HG02943 (cell line): Measurements from ENCODE around the gene CHRND.

Experiments
- ATAC-seq: cut with Tn5 transposase; IDR thresholded peaks from one replicate; pipeline ENCODE4 v1.9.1; 2021; ENCODE audit warnings: mild to moderate bottlenecking, low read depth, moderate library complexity; ENCODE audit not compliant: unreplicated experiment

CHRND gene

DNA sequence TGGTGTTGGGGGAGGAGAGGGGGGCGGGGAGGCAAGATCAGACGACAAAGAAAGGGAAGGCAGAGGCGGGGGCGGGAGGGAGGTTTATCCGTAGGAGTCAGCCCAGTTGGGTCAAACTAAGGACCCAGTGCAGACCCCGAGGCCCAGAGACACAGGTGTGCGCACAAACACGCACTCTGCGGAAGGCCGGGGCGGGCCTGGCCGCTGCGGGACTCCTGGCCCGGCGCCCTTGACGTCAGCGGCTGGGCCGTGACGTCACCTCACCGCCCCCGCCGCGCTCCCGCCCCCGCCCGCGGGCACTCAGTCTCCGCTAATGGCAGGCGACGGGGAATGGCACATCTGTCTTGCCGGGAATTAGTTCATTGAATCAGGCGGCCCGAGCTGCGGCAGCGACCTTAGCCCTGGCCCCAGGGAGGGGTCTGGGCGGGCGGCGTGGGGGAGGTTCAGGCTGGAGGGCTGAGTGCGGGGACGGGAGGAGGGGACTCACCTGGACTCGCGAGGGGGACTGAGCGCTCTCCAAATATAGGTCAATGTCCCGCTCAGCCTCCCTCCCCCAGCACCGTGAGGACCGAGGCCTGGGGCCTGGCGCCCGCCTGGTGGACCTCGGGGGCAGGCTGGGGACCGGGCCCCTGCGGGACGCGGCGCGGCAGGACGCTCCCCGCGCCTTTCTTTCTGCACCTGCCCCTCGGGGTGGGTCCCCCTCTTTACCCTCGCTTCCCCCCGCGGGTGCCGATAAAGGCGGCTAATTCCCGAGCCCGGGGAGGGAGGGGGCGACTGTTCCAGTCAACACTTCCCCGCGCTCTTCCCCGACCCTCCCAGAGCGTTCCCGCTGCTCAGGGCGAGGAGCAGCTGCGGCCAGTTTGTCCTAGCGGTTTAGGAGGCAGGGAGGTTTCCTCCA is 22.8 kb upstream of the CHRND start:
- ATAC-seq: no peak

DNA sequence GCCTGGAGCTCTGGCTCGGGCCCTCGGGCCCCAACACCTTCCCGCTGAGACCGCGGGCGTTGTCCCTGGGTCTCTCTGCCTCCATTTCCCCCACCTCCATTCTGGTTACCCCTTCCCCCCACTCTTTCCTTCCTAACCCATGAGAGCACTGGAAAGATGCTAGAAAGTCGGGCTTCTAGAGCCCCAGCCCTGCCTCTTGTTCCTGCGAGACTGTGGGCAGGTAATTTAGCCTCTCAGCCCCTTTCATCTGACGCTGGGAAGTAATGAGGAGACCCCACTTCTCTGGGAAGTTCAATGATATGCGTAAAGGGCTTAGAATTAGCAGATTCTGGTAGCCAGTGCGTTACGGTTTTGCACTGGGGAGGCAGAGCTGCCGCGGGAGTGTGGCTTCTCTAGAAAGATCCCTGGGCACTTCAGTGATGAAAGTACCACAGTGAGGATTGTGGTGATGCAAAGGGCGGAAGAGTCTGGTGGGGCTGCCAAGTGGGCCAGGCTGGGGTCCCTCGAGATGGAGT is 22.1 kb upstream of the CHRND start:
- ATAC-seq: no peak

DNA sequence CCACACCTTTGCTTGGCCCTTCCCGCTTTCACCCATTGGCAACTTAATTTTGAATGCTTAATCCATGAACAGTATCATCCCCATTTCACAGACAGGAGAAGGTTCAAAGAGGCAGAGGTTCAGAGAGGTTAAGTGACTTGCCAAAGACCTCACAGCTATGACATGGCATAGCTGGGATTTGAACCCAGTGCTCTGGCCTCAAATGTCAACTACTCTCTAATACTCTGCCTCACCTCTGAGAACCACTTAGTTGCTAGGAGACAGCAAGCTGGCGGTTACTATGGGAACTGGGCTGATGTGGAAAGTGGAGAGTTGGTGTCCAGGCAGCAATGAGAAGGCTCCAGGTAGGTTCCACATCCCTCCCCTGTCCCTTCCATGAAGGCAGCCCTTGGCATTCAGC is 21.5 kb upstream of the CHRND start:
- no peak for ATAC-seq

DNA sequence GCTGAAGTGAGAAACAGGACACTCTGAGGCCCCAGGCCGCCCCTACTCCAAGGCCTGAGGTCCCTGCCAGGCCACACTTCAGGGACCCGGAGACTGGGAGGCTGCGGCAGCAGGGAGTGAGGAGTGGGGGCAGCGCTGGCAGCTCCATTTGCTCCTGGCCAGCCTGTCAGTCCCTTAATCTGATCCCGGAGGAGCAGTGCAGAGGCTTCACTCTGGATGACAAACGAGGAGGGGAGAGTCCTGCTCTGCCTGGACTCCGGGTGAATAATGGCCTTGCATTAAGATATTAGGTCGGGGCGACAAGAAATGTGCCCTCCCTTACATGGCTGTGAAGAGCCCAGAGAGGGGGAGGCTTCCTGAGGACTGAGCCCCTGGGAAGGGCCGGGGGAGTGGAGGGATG is 20.1 kb upstream of the CHRND start:
- no peak for ATAC-seq

DNA sequence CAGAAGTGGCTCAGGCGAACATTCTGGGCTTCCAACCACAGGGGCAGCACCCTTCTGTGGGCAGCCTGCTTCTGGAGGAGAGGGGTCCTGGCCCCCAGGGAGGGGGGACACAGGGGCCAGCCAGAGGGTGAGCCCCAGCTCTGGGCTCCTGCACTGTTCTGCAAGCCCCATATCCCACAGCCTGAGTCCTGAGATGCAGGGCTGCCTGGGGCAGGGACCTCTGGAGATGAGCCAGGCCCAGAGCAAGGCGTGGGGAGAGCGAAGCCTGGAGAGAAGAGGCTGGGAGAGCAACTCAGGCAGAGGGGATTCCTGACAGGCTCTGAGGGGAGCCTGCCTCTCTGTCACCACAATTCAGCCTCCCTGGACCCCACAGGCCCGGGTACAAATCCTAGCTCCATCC is 19.3 kb upstream of the CHRND start:
- no peak for ATAC-seq

DNA sequence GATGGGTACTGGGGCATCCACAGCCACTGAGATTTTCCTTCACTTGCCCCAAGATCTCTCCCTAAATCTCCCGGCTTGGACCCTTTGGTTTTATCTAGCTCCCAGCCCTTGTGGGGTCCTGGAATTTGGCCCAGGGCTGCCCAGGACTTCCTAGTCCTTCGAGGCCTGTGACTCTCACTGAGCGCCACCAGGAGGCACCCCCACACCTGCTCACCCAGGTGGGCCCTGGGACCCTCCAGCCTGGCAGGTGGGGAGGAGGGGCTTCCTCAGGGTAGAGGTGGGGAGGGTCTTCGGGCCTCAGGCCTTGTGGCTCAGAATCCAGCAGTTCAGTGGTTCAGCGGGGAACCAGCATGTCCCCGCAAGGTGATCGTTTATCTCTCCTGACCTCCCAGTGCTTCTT is 17.7 kb upstream of the CHRND start:
- ATAC-seq: no peak

DNA sequence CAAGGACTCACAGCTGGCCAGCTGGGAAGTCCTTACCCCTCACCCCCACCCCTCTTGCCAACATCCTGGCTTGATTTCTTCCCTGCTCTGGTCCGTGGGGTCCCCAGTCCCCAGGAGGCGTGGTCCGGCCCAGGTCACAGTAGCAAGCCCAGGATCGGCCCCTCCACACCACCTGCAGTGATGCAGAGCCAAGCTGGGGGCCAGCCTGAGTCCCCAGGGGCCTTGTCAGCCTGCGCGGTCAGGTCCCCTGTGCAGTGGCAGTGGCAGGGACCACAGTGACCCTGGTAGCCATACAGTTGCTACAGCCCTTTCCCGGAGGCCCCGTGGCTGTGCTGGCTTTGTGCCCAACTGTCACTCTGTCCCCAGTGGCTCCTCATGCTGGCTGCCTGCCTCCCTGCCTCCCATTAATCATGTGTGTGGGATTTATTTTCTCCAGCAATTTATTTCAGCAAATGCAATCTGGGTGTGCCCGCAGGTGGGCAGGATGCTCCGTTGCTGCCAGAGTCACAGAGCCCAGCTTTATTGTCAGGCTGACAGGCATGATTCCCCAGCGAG is 14.5 kb upstream of the CHRND start:
- ATAC-seq: no peak

DNA sequence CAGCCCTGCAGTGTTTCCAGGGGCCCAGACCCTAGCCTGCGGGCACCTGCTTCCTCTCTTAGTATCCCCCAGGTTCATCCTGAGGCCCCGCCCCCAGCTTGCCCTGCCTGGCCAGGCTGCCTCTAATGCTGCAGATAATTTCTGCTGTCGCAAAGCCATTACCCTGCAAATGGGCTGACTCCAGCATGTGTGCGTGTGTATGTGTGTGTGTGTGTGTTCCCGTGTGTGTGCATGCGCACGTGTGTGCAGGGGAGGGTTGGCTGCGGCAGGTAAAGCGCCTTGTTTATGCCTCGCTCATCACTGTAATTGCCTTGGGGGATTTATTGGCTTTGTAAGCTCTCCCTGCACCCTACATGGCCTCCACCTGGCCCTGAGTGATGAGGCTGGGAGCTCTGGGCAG is 13.4 kb upstream of the CHRND start:
- no peak for ATAC-seq

DNA sequence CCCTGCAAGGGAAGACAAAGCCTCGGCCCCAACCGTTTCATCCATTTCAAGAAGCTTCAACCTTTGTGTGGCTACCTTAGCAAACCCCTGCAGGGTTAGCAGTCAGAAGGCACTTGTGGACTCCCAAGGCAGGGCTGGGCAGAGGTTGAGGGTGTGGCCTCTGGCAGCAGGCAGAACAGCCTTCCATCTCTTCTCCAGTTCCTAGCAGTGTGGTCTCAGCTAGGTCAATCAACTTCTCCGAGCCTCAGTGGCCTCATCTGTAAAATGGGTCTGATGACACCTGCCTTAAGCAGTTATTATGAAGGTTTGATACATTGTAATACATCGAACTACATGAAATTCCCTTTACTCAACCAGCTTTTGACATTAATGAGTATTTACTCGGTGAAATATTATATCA is 12.6 kb upstream of the CHRND start:
- ATAC-seq: no peak

DNA sequence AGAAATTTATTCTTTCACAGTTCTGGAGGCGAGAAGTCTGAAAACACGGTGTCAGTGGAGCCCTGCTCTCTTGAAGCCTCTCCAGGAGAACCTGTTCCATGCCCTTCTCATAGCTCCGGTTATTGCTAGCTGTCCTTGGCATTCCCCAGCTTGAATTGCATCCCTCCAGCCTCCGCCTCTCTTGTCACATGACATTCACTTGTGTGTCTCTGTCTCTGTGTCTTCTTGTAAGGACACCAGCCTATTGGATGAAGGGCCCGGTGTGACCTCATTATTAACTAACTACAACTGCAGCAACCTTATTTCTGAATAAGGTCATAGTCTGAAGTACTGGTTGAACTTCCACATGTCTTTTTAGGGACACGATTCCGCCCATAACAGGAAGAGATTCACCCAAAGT is 10.3 kb upstream of the CHRND start:
- no peak for ATAC-seq

DNA sequence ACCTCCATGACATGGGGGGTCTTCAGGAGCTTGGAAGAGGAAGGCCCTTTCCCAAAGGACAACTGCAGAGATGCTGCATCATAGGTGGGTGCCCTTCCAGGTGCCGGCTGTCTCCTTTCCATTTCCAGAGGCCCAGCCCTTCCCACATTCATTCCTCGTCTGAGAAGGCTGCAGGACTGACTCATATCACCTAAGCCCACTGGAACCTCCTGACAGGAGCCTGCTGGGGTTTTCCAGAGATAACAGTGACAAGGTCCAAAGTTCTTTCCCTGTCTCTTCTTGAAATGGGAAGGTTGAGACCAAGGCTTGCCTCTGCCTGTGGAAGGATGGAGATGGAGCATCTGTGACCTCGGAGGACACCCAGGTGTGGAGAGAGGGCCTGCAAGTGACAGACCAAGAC is 9.4 kb upstream of the CHRND start:
- ATAC-seq: no peak

DNA sequence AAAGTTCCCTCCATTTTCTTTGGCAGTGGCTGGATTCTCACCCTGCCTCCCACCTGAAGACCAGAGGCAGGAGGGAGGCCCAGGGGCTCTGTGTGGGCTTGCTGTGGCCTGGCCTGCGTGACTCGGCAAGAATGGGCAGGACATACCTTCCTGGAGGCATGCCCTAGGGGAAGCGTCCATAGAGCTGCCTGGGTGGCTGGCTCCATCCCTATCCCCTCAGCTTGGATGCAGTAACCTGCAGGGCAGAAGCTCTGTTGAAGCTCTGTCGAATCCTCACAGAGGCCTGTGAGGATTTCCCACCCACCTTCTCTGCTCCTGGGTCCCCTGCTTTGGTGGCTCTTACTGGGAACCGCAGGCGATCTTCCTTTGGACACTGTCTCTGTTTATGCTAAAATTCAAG is 7.1 kb upstream of the CHRND start:
- ATAC-seq: no peak

DNA sequence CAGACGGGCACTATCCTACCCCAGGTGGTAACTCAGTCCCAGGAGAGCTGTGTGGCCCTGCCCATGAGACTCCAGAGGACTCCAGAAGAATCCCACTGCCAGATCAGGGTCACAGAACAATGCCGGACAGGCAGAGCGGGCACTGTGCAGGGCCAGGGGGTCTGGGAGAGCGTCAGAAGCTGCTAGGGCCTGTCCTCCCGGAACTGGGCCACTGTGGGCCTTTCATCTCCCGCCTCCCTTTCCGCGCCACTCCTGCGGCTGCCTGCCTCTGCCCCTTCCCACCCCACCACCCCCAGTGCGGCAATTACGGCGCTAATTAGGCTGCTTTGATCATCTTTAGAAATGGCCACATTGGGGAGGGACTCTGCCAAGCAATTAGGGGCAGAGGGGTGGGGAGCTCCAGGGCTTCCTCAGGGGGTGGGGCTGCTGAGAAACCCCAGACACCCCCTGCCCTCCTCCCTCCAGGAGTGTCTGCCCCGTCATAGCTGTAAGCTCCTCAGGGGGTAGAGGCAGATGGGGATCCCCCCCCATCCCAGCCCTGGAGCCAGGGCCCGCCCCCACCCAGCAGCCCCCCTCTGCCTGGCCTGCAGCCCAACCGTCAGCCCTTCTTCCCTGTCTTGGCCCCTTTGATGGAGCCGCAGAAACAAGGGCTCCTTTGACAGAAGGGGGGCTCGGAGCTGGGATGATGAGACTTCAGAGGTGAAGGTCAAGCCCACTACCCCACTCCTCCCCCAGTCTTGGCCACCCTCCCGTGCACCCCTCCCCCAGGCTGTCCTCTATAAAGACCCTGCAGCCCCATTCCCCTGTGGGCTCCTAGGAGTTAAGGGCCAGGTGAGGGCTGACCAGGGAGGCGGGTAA is 6.2 kb upstream of the CHRND start, which contains the start of gene PRSS56:
TSS of gene PRSS56 (plus strand) at position 808 of the 858 bp plus-strand sequence. CDS start 211 bp downstream, outside the sequence.
- no peak for ATAC-seq

DNA sequence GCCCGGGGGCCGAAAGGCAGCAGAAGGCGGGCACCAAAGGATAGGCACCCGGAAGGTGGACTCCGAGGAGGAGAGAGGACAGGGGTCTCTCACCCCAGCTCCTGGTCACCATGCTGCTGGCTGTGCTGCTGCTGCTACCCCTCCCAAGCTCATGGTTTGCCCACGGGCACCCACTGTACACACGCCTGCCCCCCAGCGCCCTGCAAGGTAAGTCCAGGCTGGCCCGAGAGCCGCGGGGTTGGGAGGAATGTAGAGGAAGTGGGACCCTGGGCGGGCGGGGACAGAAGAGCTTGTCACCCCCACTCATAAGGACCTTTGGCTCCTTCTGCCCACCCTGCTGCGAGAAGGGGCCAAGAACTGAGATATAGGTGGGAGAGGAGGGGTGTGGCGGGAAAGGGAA is 5.5 kb upstream of the CHRND start:
- ATAC-seq: no peak

DNA sequence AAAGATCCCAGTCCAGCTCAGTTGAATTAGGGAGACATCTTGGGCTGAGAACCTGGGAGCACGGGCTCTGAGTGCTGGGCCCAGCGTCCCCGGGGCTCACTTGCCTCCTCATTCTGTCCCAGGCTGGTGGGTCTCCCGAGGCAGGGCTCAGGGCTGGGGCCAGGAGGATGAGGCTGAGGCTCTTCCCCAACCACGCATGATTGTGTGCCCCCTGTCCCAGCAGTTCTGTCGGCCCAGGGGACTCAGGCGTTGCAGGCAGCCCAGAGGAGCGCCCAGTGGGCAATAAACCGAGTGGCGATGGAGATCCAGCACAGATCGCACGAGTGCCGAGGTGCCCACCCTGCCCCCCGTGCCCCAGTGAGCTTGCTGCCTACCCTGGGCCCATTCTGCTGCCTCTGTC is 4.9 kb upstream of the CHRND start:
- ATAC-seq: no peak

DNA sequence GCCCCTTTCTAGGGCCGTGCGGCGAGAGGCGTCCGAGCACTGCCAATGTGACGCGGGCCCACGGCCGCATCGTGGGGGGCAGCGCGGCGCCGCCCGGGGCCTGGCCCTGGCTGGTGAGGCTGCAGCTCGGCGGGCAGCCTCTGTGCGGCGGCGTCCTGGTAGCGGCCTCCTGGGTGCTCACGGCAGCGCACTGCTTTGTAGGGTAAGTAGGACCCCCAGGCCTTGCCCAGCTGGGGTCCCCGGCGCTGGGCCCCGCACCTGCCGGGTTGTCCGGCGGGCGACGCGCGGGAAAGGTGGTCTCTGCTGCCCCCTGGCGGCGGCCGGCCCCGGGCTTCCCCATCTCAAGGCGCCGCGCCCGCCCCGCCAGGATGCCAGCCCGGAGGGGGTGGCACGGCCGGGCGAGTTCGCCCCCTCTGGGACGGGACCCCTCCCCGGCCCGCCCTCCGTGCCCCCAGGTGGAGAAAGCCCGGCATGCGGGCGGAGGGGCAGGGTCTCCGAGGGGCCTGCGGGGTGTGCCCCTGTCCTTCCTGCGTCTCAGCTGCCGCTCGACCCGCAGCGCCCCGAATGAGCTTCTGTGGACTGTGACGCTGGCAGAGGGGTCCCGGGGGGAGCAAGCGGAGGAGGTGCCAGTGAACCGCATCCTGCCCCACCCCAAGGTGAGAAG is 3.9 kb upstream of the CHRND start:
- ATAC-seq: no peak

DNA sequence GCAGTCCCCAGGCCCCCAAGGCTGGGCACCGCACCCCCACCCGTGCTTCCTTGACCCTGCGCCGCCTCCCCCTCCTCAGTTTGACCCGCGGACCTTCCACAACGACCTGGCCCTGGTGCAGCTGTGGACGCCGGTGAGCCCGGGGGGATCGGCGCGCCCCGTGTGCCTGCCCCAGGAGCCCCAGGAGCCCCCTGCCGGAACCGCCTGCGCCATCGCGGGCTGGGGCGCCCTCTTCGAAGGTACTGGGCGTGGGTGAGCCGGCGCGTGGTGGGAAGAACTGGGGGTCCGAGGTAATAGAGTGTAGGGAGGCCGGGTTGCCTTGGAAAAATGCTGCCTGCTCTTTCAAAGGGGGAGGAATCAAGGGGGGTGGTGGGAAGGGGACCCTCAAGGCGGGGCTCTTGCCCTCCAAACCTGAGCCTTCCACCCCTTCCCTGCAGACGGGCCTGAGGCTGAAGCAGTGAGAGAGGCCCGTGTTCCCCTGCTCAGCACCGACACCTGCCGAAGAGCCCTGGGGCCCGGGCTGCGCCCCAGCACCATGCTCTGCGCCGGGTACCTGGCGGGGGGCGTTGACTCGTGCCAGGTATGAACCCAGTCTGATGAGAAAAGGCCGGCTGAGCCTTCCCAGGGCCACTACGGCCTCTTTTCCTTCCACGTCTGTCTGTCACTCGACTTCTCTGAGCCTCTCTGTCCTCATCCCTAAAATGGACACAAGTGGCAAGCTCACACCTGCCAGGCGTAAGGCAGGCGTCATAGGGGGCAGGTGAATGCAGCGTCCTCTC is 3.1 kb upstream of the CHRND start:
- no peak for ATAC-seq

DNA sequence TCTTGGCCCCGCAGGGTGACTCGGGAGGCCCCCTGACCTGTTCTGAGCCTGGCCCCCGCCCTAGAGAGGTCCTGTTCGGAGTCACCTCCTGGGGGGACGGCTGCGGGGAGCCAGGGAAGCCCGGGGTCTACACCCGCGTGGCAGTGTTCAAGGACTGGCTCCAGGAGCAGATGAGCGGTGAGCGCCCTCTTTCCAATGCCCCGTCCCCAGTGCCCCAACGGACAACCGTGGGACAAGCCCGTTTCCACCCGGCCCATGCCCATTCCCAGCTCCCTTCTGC is 2.6 kb upstream of the CHRND start:
- no peak for ATAC-seq

DNA sequence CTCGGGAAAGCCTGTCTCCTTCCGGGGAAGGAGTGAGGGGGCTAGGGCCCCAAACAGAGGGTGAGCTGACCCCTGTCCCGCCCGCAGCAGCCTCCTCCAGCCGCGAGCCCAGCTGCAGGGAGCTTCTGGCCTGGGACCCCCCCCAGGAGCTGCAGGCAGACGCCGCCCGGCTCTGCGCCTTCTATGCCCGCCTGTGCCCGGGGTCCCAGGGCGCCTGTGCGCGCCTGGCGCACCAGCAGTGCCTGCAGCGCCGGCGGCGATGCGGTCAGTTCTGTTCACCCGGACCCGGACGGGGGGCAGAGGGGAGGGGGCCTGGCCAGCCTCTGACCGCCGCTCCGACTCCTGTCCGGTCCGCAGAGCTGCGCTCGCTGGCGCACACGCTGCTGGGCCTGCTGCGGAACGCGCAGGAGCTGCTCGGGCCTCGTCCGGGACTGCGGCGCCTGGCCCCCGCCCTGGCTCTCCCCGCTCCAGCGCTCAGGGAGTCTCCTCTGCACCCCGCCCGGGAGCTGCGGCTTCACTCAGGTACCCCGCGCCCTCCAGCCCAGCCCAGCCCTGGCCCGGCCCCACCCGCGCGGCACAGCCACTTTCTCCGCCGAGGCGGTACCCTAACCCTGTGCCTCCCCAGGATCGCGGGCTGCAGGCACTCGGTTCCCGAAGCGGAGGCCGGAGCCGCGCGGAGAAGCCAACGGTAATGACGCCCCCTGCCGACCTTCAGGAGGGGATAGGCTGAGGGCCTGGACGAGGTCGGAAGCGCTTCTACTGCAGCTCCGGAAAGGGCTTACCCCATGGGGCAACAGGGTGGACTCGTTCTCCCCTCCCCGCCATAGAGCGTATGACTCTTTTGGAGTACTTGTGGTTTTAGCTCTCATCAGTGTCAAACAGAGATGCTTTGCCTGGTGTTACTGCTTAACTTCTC is 2.0 kb upstream of the CHRND start:
- no peak for ATAC-seq
